Activated naive CD8-positive, alpha-beta T cell treated with anti-CD3 and anti-CD28 coated beads, Interleukin-2, amount 50 U/mL, for 16 hours (primary cell): ENCODE results near the gene SLC25A14.
"Not testable (repeated sequence)": the region's sequence is repeated elsewhere in the genome, so short reads cannot be mapped to it uniquely, and the experiment has no call there.

ENCODE experiments used
- DNase-seq: peaks from one replicate; pipeline ENCODE4 v3.0.0-alpha.2; 2020; ENCODE audit warnings: low read depth, low spot score

SLC25A14 gene

GRCh38 chrX:130339408-130340222 is at the start of gene SLC25A14:
TSS of gene SLC25A14 (plus strand) at chrX:130339919. CDS start at chrX:130340279, 360 bp downstream.
- DNase-seq: peak; percentile 20

GRCh38 chrX:130295519-130296296 is 44.0 kb upstream of the SLC25A14 start:
- DNase-seq: no peak

GRCh38 chrX:130296297-130296678 is 43.4 kb upstream of the SLC25A14 start:
- no peak for DNase-seq

GRCh38 chrX:130296743-130297142 is 43.0 kb upstream of the SLC25A14 start:
- no peak for DNase-seq

GRCh38 chrX:130299279-130300009 is 40.3 kb upstream of the SLC25A14 start:
- no peak for DNase-seq

- DNase-seq: no peak
Observed at GRCh38 chrX:130300010-130300282, 39.8 kb upstream of the SLC25A14 start.

- no peak for DNase-seq
Observed at GRCh38 chrX:130301405-130301804, 38.3 kb upstream of the SLC25A14 start.

GRCh38 chrX:130301977-130302376 is 37.7 kb upstream of the SLC25A14 start:
- no peak for DNase-seq

- DNase-seq: no peak
Observed at GRCh38 chrX:130304587-130305368, 34.9 kb upstream of the SLC25A14 start.

- DNase-seq: not testable (repeated sequence)
Observed at GRCh38 chrX:130319886-130320285, 19.8 kb upstream of the SLC25A14 start.

GRCh38 chrX:130321550-130321949 is 18.2 kb upstream of the SLC25A14 start:
- DNase-seq: no peak

- DNase-seq: no peak
Observed at GRCh38 chrX:130330146-130330545, 9.6 kb upstream of the SLC25A14 start.

GRCh38 chrX:130330706-130331105 is 9.0 kb upstream of the SLC25A14 start:
- no peak for DNase-seq

GRCh38 chrX:130336531-130336930 is 3.2 kb upstream of the SLC25A14 start:
- no peak for DNase-seq

GRCh38 chrX:130338869-130339268 is 850 bp upstream of the SLC25A14 start:
- DNase-seq: not testable (repeated sequence)

GRCh38 chrX:130340271-130340670 is 552 bp downstream of the SLC25A14 start:
- no peak for DNase-seq

GRCh38 chrX:130343411-130343810 is 3.7 kb downstream of the SLC25A14 start:
- no peak for DNase-seq

- no peak for DNase-seq
Observed at GRCh38 chrX:130347321-130347720, 7.6 kb downstream of the SLC25A14 start.

- no peak for DNase-seq
Observed at GRCh38 chrX:130351567-130351966, 11.8 kb downstream of the SLC25A14 start.

- DNase-seq: not testable (repeated sequence)
Observed at GRCh38 chrX:130352050-130352449, 12.3 kb downstream of the SLC25A14 start.

GRCh38 chrX:130376077-130376476 is 36.4 kb downstream of the SLC25A14 start:
- DNase-seq: no peak
